Tibial nerve (tissue), 4 donors: ENCODE measurements around the gene LRRC61.
"Not testable (repeated sequence)": the region's sequence is repeated elsewhere in the genome, so short reads cannot be mapped to it uniquely, and the experiment has no call there.

Experiments
- CTCF ChIP-seq, 5 experiments: fragments of 200-600 bp in 3 of 5; fragments of 450-650 bp in 2 of 5; sonication (generic) in 3 of 5; IDR thresholded peaks; one replicate each; pipeline ENCODE4 v1.5.1; 2016 to 2019; ENCODE audit warnings: antibody characterized with exemption in 5 of 5, mild to moderate bottlenecking in 3 of 5, moderate library complexity in 2 of 5
- EP300 ChIP-seq, 2 donors: sonication (generic); formaldehyde crosslinking; IDR thresholded peaks; one replicate each; pipeline ENCODE4 v1.6.1; 2017; ENCODE audit warnings: antibody characterized with exemption in 2 of 2, mild to moderate bottlenecking in 1 of 2
- POLR2A ChIP-seq, 2 donors: fragments of 450-650 bp; IDR thresholded peaks; one replicate each; pipeline ENCODE4 v1.6.1; 2017; ENCODE audit warnings: antibody characterized with exemption in 2 of 2, mild to moderate bottlenecking in 2 of 2, moderate library complexity in 2 of 2

- not testable (repeated sequence) for TF ChIP-seq CTCF, POLR2A, EP300 (IDR thresholded peaks at IDR 0.05)
Measured at GRCh38 chr7:150283608-150284007, 39.5 kb upstream of the LRRC61 start.
